ENCODE data around the gene BEAN1. TPM values are rescaled to one million over a fixed set of nuclear protein-coding genes. Genes with fewer than 3 reads are reported as not detected.

BEAN1 gene
- total and polyA plus RNA-seq, 9 of the 15 experiments (the other 6 are each of a cell fraction or from before 2014, with no cell fraction given): not detected

DNA sequence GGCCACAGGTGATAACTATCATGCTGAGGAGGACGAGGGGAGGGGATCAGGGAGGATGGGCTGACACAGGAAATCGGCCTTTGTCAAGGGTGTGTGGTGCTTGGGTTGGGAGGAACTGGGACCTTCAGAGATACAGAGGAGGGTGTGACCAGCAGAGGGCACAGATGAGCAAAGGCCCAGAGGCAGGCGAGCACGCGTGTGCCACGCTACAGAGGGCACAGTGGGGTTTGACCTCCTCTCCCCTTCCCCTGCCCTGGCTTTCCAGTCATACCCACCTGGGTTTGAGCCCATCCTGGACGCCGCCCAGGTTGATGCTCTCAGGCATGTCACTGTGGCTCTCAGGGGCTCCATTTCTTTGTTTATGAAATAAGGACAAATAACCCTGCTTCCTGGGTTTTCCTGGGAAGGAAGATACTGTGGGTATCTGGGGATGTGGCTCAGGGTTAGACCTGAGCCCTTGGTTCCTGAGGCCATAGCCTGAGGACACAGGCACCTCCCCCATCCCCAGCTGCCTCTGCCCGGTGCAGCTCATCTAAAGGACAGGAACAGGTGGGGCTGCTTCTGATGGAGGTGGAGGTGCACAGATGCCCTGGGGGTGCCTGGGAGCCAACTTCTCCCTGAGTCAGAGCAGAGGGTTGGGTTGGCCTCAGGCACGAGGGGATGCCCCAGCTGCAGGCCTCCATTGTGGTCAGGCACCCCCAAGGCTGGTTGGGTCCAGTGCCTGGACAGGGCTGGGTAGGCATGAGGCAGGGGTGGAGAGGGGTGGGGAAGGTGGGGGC is 51.8 kb downstream of the BEAN1 start (continued):
- TF ChIP-seq, protein P1, sequence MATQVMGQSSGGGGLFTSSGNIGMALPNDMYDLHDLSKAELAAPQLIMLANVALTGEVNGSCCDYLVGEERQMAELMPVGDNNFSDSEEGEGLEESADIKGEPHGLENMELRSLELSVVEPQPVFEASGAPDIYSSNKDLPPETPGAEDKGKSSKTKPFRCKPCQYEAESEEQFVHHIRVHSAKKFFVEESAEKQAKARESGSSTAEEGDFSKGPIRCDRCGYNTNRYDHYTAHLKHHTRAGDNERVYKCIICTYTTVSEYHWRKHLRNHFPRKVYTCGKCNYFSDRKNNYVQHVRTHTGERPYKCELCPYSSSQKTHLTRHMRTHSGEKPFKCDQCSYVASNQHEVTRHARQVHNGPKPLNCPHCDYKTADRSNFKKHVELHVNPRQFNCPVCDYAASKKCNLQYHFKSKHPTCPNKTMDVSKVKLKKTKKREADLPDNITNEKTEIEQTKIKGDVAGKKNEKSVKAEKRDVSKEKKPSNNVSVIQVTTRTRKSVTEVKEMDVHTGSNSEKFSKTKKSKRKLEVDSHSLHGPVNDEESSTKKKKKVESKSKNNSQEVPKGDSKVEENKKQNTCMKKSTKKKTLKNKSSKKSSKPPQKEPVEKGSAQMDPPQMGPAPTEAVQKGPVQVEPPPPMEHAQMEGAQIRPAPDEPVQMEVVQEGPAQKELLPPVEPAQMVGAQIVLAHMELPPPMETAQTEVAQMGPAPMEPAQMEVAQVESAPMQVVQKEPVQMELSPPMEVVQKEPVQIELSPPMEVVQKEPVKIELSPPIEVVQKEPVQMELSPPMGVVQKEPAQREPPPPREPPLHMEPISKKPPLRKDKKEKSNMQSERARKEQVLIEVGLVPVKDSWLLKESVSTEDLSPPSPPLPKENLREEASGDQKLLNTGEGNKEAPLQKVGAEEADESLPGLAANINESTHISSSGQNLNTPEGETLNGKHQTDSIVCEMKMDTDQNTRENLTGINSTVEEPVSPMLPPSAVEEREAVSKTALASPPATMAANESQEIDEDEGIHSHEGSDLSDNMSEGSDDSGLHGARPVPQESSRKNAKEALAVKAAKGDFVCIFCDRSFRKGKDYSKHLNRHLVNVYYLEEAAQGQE (IDR thresholded peaks at IDR 0.05; ENCODE audit: borderline replicate concordance): peak; percentile 59
- TF ChIP-seq, protein P1 (CRISPR knock-in tag; IDR thresholded peaks at IDR 0.05; ENCODE audit: low read depth): no peak
- TF ChIP-seq KLF16 (IDR thresholded peaks at IDR 0.05) (peak; percentile 55; the same call in 1 of the 2 replicates), ZNF76 (CRISPR knock-in tag; IDR thresholded peaks at IDR 0.05; ENCODE audit: borderline replicate concordance) (no peak), ZNF124 (CRISPR knock-in tag; IDR thresholded peaks at IDR 0.05) (no peak), KAT2B (IDR thresholded peaks at IDR 0.05; ENCODE audit: low read depth, low read length) (no peak), ZNF449 (CRISPR knock-in tag; IDR thresholded peaks at IDR 0.05) (no peak)

All from K562 (cell line).